HG03521 (cell line): ENCODE data around the gene MEGF6.
"Not testable (repeated sequence)": the region's sequence is repeated elsewhere in the genome, so short reads cannot be mapped to it uniquely, and the experiment has no call there.

Experiments
- ATAC-seq: cut with Tn5 transposase; IDR thresholded peaks from one replicate; pipeline ENCODE4 v1.9.1; 2021; ENCODE audit warnings: mild to moderate bottlenecking, moderate library complexity; ENCODE audit not compliant: unreplicated experiment

Gene MEGF6

GRCh38 chr1:3575515-3575914 lies 35.8 kb downstream of the MEGF6 start:
- ATAC-seq: not testable (repeated sequence)

GRCh38 chr1:3573500-3573899 lies 37.8 kb downstream of the MEGF6 start:
- ATAC-seq: no peak

GRCh38 chr1:3572638-3573037 lies 38.7 kb downstream of the MEGF6 start:
- ATAC-seq: not testable (repeated sequence)

- ATAC-seq: no peak
Observed at GRCh38 chr1:3571263-3571662, 40.0 kb downstream of the MEGF6 start.

GRCh38 chr1:3570066-3570986 lies 41.0 kb downstream of the MEGF6 start:
- ATAC-seq: no peak

DNA sequence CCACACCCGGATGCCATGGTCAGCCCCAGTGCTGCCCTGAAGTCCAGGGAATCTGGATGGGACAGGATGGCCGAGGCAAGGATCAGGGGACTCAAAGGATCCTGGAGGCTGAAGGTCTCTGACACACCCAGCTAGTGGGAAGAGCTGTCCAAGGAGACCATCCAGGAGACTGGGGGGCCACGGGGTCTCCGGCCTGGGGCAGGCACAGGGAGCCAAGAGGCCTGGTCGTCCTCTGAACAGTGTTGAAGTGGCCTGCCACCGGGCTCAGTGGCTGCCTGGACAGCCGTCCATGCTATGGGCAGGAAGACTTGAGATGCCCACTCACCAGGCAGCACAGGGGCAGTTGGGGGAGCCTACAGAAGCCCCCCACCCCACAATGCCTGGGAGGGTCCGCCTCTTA lies 41.9 kb downstream of the MEGF6 start:
- no peak for ATAC-seq

DNA sequence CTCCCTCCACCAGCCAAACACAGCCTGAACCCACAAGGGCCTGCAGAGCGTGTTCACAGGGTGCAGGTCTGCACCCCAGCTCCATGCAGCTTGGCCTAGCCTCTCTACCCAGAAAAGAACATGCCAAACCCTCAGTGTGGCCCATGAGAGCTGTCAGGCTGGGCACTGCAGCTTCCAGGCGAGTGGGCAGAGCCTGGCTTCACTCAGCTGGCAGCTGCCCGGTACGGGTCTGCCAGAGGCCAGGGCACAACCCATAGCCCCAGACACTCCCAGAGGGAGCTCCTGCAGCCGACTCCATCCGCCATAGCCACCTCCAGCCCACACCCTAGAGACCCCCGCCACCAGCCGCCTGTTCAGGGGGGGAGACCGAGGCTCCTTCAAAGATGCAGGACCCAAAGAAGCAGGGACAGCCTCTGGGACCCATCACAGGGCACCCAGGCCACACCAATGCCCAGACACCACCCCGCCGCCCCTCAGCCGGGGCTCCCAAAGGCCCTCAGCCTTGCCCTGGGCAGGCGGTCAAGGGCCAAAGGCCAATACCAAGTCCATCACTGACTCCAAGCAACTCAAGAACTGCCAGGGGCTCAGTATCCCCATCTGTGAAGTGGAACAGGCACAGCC lies 42.4 kb downstream of the MEGF6 start:
- ATAC-seq: no peak

GRCh38 chr1:3566951-3567804 lies 44.1 kb downstream of the MEGF6 start:
- ATAC-seq: no peak

DNA sequence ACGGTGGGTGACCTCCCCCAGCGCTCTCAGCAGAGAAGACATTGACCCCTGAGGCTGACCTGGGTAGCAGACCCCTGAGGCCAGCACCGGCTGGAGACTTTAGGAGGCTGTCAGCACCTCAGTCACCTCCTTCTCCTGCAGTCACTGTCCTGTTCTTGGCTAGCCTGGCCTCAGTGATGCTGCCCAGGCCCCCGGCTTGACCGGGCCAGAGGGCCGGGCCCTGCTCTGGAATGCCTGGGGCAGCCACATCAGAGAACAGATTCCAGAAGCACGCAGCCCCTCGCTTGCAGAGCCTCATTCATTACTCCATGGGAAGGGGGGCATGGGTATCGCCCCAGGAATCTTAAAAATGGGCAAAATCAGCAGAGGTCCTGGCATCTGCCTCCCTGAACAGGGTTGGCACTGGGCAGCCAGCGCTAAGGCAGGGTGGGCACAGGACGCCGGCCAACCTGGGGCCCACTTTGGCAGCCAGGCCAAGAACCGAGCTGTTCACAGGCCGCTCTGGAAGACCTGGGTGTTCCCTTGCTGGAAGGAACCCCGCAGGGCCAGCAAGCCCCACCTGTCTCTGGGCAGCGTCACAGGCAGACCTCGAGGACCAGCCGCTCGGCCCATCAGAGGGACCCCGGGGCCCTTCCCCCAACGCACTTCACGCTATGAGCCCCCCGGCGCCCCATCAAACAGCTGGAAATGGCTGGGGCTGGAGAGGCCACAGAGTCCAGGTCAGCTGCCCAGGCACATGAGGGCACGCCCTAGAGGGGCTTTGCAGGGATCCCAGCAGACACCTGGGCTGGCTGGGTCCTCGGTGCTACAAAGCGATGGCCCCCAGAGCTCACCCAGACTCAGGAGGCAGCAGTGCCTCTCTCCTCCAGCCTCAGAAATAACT lies 45.1 kb downstream of the MEGF6 start:
- ATAC-seq: no peak

- ATAC-seq: no peak
Observed at GRCh38 chr1:3564921-3565831, 46.1 kb downstream of the MEGF6 start.

DNA sequence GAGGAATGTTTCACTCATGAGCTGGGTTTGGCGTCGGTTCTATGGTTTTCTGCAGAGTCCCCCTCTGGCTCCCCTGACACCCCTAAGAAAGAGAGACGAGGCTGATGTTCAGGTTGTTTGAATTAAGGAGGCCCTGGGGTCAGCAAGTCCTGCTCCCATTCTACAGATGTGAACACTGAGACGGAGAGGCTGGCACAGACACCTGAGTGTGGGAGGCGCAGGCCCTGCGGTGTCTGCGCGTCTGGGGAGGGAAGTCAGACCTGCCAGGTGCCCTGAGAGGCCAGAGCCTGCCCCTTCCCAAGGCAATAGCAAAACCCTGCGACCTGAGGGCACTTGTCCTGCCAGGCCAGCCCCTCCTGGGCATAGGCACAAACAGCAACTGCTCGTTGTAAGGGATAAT lies 47.7 kb downstream of the MEGF6 start:
- no peak for ATAC-seq

GRCh38 chr1:3563125-3563524 lies 48.2 kb downstream of the MEGF6 start:
- ATAC-seq: no peak

DNA sequence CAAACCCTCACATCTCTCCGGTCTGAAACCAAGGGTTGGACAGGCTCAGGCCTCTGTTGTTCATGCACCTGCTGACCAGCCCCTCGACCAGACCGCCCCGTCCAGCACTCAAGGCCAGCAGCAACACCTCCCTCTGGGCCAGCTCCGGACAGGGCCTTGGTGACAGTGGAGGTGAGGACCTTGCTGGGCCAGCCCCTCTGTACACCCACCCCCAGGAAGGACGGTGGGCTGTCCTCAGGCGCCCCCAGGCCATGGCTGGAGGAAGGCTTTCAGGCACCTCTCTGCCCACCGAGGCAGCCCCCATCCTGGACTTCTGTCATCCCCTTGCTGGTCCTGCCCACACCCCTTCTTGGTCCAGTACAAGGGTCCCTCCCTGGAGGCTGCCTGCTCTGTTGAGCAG lies 48.6 kb downstream of the MEGF6 start:
- no peak for ATAC-seq

DNA sequence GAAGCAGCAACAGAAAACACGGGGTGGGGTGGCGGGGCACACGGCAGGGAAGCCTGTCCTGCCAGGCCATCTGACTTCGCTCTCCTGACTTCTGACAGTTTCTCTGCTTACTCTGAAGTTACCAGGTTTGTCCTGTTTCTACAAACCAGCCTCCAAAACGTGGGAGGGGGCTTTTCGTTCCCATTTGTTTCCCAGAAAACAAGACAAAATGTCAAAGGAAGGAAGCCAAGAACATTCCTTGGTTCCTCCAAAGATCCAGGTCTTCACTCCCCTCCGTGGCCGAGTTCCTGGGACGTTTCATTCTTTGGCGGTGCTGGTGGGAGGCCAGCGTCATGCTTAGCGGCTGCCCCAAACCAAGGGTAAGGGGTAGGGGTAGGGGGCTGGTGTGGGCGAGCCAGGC lies 49.6 kb downstream of the MEGF6 start:
- ATAC-seq: no peak

GRCh38 chr1:3560981-3561380 lies 50.3 kb downstream of the MEGF6 start:
- no peak for ATAC-seq

- ATAC-seq: no peak
Observed at GRCh38 chr1:3560251-3560871, 50.9 kb downstream of the MEGF6 start.

DNA sequence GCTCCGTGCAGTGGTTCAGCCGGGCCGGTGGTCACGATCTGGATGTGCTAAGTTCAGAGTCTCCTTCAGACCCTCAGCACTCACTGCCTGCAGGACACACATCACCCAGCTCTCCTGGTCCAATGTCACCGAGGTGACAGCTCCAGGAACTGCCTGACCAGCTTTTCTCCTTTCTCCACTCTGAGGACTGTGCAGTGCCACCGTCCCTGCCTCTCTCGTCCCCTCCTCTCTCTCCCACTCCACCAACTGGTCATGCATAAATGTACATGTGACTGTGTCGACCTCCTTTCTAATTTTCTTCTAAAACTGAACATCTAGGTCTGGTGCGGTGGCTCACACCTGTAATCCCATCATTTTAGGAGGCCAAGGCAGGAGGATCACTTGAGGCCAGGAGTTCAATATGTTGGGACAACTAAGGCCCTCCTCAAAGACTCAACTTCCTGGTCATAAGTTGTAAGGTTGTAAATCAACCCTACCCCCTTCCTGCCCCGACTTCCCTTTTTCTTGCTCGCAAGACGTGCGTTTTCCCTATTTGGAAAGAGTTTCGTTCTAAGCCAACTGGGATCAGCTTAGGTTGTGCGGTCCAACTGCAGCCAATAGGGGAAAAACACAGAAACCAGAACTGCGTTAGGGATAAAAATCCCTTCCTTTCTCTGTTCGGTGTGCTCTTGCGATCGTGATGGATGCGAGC lies 53.1 kb downstream of the MEGF6 start:
- no peak for ATAC-seq

- no peak for ATAC-seq
Observed at GRCh38 chr1:3557366-3557765, 53.9 kb downstream of the MEGF6 start.
